Measurements from ENCODE around the gene BASP1. TPM values are rescaled to one million over a fixed set of nuclear protein-coding genes. Genes with fewer than 3 reads are reported as not detected.

BASP1 gene
- total and polyA plus RNA-seq, 10 of the 15 experiments (the other 5 are each of a cell fraction or from before 2014, with no cell fraction given) = 27.3 to 190 (median 102) TPM

- H3K27me3 ChIP-seq (replicated peaks in 1 of 2; ENCODE audit: control insufficient read depth in 2 of 2, insufficient read depth in 2 of 2, low read length in 1 of 2) = no peaks in the 10 kb centered on the region
- no peaks in the 10 kb centered on the region for H4K20me1 ChIP-seq (ENCODE audit: control insufficient read depth, insufficient read depth)
- ChIA-PET RAD21 (ENCODE audit: unreplicated experiment) (interaction anchor here (1.1 to 7.7 kb wide), 8 partner anchors 10 to 93 kb away, joined by 3 to 98 read pairs (median 14); partner anchors contain the start of gene BASP1), SMC1A (ENCODE audit: uncharacterized antibody, unreplicated experiment) (interaction anchor here (0.6 to 11.2 kb wide), 15 partner anchors 9 to 138 kb away, joined by 3 to 150 read pairs (median 8); partner anchors contain the start of gene BASP1), POLR2A (interaction anchor here (1.2 to 4.2 kb wide), 5 partner anchors 10 to 55 kb away, joined by 4 to 28 read pairs (median 7); no protein-coding TSS in a partner anchor), CTCF (interaction anchor here (1.2 to 6.1 kb wide), 7 partner anchors 9 to 90 kb away, joined by 3 to 38 read pairs (median 4); partner anchors contain the start of gene BASP1)
- H3K9me3 ChIP-seq (replicated peaks; ENCODE audit: control insufficient read depth, insufficient read depth, low read length) = no peaks in the 10 kb centered on the region
- H3K79me2 ChIP-seq (ENCODE audit: control insufficient read depth, insufficient read depth, low read length) = peaks cover 75% of the 10 kb centered on the region
- H3K4me3 ChIP-seq = peak overlapping the region; percentile 42; the same call in 1 of the 2 replicates
- peak overlapping the region; percentile 39 for H3K27ac ChIP-seq (ENCODE audit: control insufficient read depth, insufficient read depth)
- TF ChIP-seq ZSCAN29 (IDR thresholded peaks at IDR 0.05) (no peak), POLR2AphosphoS2 (IDR thresholded peaks at IDR 0.05; ENCODE audit: low read depth, low read length) (0 out of 2 replicates have a peak, but pooled peaks have one; percentile 35), GATAD2B (conservative IDR thresholded peaks at IDR 0.05; ENCODE audit: low read depth) (0 out of 2 replicates have a peak, but pooled peaks have one; percentile 7), MYB (IDR thresholded peaks at IDR 0.05; ENCODE audit: borderline replicate concordance, low read depth, low read length) (no peak), MLLT1 (IDR thresholded peaks at IDR 0.05) (peak; percentile 94), BRCA1 (IDR thresholded peaks at IDR 0.05; ENCODE audit: low read depth, low read length) (no peak), MEF2A (IDR thresholded peaks at IDR 0.05; ENCODE audit: insufficient read depth, low read depth, low read length) (no peak), WRNIP1 (IDR thresholded peaks at IDR 0.05; ENCODE audit: borderline replicate concordance, low read depth, low read length) (no peak)
- TF ChIP-seq, protein P1, sequence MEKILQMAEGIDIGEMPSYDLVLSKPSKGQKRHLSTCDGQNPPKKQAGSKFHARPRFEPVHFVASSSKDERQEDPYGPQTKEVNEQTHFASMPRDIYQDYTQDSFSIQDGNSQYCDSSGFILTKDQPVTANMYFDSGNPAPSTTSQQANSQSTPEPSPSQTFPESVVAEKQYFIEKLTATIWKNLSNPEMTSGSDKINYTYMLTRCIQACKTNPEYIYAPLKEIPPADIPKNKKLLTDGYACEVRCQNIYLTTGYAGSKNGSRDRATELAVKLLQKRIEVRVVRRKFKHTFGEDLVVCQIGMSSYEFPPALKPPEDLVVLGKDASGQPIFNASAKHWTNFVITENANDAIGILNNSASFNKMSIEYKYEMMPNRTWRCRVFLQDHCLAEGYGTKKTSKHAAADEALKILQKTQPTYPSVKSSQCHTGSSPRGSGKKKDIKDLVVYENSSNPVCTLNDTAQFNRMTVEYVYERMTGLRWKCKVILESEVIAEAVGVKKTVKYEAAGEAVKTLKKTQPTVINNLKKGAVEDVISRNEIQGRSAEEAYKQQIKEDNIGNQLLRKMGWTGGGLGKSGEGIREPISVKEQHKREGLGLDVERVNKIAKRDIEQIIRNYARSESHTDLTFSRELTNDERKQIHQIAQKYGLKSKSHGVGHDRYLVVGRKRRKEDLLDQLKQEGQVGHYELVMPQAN (conservative IDR thresholded peaks at IDR 0.05) = 0 out of 2 replicates have a peak, but pooled peaks have one; percentile 3
- no peaks in the 10 kb centered on the region for H3K36me3 ChIP-seq (ENCODE audit: control insufficient read depth in 2 of 2, insufficient read depth in 2 of 2, low read length in 1 of 2)
- no peak overlapping the region for H2AFZ ChIP-seq (ENCODE audit: control insufficient read depth, low read depth, low read length)
- intact Hi-C loops (cut with micrococcal nuclease; ENCODE audit: unreplicated experiment) (loop anchor here (1.0 kb wide), 2 partner anchors 33 to 92 kb away; no protein-coding TSS in a partner anchor), in situ Hi-C loops (cut with MboI) (loop anchor here (5.0 to 25.0 kb wide), 2 partner anchors 92 to 1512 kb away; no protein-coding TSS in a partner anchor)
- FAIRE-seq (no peak), ATAC-seq (no peak), DNase-seq (ENCODE audit: low read depth, low spot score) (no peak)
- WGBS (ENCODE audit: insufficient coverage, insufficient replicate concordance, low lambda C conversion rate, missing lambda C conversion rate) = 7% methylated on average over 9 of the region's 9 CpGs
- peak overlapping the region; percentile 49 for H3K9ac ChIP-seq (ENCODE audit: control insufficient read depth, insufficient read depth, low read length)
- H3K4me2 ChIP-seq (ENCODE audit: control insufficient read depth, insufficient read depth) = peak overlapping the region; percentile 61
- H3K4me1 ChIP-seq (ENCODE audit: control insufficient read depth, insufficient read depth, low read length) = peaks cover 44% of the 10 kb centered on the region
- BruUV-seq (replicated peaks) = no TSS peak
These were observed 8.1 kb downstream of the BASP1 start for GRCh38 chr5:17225520-17225919.
